Activated CD8-positive, alpha-beta T cell treated with anti-CD3 and anti-CD28 coated beads for 36 hours (primary cell): ENCODE data around the gene PTPRN2. TPM values are rescaled to one million over a fixed set of nuclear protein-coding genes. Genes with fewer than 3 reads are reported as not detected.

Source experiments
- ATAC-seq: fragments of 200-7000 bp; cut with Tn5 transposase; one replicate; pipeline ENCODE4 v1.10.0; 2021; ENCODE audit warnings: mild to moderate bottlenecking, moderate library complexity
- CTCF ChIA-PET: fragments of 350-600 bp; sonication (Branson Sonifier 250); formaldehyde crosslinking; loops from one replicate; lab custom pipeline; 2021; ENCODE audit warnings: antibody characterized with exemption; lab: Charles Lee
- POLR2A ChIA-PET: fragments of 350-600 bp; sonication (Branson Sonifier 250); formaldehyde crosslinking; loops from one replicate; lab custom pipeline; 2021; ENCODE audit warnings: antibody characterized with exemption; lab: Charles Lee
- DNase-seq: peaks from one replicate; pipeline ENCODE4 v3.0.0-alpha.2; 2020
- H3K27ac Mint-ChIP-seq: one replicate; pipeline ENCODE4 v1.8.0; 2021; ENCODE audit warnings: mild to moderate bottlenecking, mixed read lengths
- H3K27me3 Mint-ChIP-seq: one replicate; pipeline ENCODE4 v1.8.0; 2021; ENCODE audit warnings: mixed read lengths
- H3K36me3 Mint-ChIP-seq: one replicate; pipeline ENCODE4 v1.8.0; 2021; ENCODE audit warnings: low read depth, mixed read lengths
- H3K4me1 Mint-ChIP-seq: one replicate; pipeline ENCODE4 v1.8.0; 2021; ENCODE audit warnings: low read depth, mixed read lengths
- H3K4me3 Mint-ChIP-seq: one replicate; pipeline ENCODE4 v1.8.0; 2021; ENCODE audit warnings: mild to moderate bottlenecking, moderate library complexity, mixed read lengths
- H3K9me3 Mint-ChIP-seq: one replicate; pipeline ENCODE4 v1.8.0; 2021; ENCODE audit warnings: mixed read lengths
- CTCF ChIP-seq: fragments of 200-600 bp; IDR thresholded peaks from one replicate; pipeline ENCODE4 v1.8.0; 2022; ENCODE audit warnings: antibody characterized with exemption, mild to moderate bottlenecking
- intact Hi-C: fragments of 100-400 bp; cut with micrococcal nuclease; formaldehyde crosslinking; loops from one replicate; pipeline ENCODE4 v1.10.0; 2022
- total RNA-seq, 2 experiments: library from RNA; stranded (reverse); gene quantifications; one replicate each; pipeline ENCODE4 v1.2.3, GENCODE V29; 2021

PTPRN2 gene
- total RNA-seq, 2 experiments from 2014 or later = 0.49 to 0.65 TPM

- ChIA-PET POLR2A (no interaction called here), CTCF (no interaction called here)
- ATAC-seq = no peak
- Mint-ChIP-seq H3K4me3 (no peak overlapping the region), H3K36me3 (no peaks in the 10 kb centered on the region), H3K27me3 (no peaks in the 10 kb centered on the region), H3K27ac (no peak overlapping the region), H3K9me3 (no peaks in the 10 kb centered on the region), H3K4me1 (no peaks in the 10 kb centered on the region)
- no peak for DNase-seq
- TF ChIP-seq CTCF = no peak
- intact Hi-C loops = no loop called here
Observed at GRCh38 chr7:158272091-158272490, 315.5 kb downstream of the PTPRN2 start.

- no peak for TF ChIP-seq CTCF
- Mint-ChIP-seq H3K36me3 (no peaks in the 10 kb centered on the region), H3K4me1 (no peaks in the 10 kb centered on the region), H3K27me3 (no peaks in the 10 kb centered on the region), H3K4me3 (no peak overlapping the region), H3K9me3 (no peaks in the 10 kb centered on the region), H3K27ac (no peak overlapping the region)
- intact Hi-C loops = no loop called here
- DNase-seq (no peak), ATAC-seq (no peak)
- ChIA-PET CTCF (no interaction called here), POLR2A (no interaction called here)
Observed at GRCh38 chr7:158271646-158272045, 316.0 kb downstream of the PTPRN2 start.

GRCh38 chr7:158270856-158271413 lies 316.7 kb downstream of the PTPRN2 start:
- intact Hi-C loops = no loop called here
- no peaks in the 10 kb centered on the region for H3K36me3 Mint-ChIP-seq
- no peak overlapping the region for H3K27ac Mint-ChIP-seq
- no peak overlapping the region for H3K4me3 Mint-ChIP-seq
- ATAC-seq (no peak), DNase-seq (no peak)
- H3K27me3 Mint-ChIP-seq = no peaks in the 10 kb centered on the region
- TF ChIP-seq CTCF = no peak
- no peaks in the 10 kb centered on the region for H3K4me1 Mint-ChIP-seq
- POLR2A ChIA-PET = no interaction called here
- no peaks in the 10 kb centered on the region for H3K9me3 Mint-ChIP-seq
- CTCF ChIA-PET = no interaction called here

GRCh38 chr7:158270106-158270775 lies 317.4 kb downstream of the PTPRN2 start:
- Mint-ChIP-seq H3K27ac (no peak overlapping the region), H3K27me3 (no peaks in the 10 kb centered on the region), H3K36me3 (no peaks in the 10 kb centered on the region), H3K9me3 (no peaks in the 10 kb centered on the region), H3K4me1 (no peaks in the 10 kb centered on the region), H3K4me3 (no peak overlapping the region)
- ATAC-seq = no peak
- intact Hi-C loops = no loop called here
- POLR2A ChIA-PET = no interaction called here
- no peak for DNase-seq
- CTCF ChIA-PET = no interaction called here
- TF ChIP-seq CTCF = no peak

- Mint-ChIP-seq H3K27ac (no peak overlapping the region), H3K4me1 (no peaks in the 10 kb centered on the region), H3K36me3 (no peaks in the 10 kb centered on the region), H3K4me3 (no peak overlapping the region), H3K27me3 (no peaks in the 10 kb centered on the region), H3K9me3 (no peaks in the 10 kb centered on the region)
- intact Hi-C loops = no loop called here
- ChIA-PET POLR2A (no interaction called here), CTCF (no interaction called here)
- DNase-seq (no peak), ATAC-seq (no peak)
- TF ChIP-seq CTCF = no peak
Observed at GRCh38 chr7:158268816-158269535, 318.6 kb downstream of the PTPRN2 start.
